ENCODE measurements around the gene RAB20.

Gene RAB20

DNA sequence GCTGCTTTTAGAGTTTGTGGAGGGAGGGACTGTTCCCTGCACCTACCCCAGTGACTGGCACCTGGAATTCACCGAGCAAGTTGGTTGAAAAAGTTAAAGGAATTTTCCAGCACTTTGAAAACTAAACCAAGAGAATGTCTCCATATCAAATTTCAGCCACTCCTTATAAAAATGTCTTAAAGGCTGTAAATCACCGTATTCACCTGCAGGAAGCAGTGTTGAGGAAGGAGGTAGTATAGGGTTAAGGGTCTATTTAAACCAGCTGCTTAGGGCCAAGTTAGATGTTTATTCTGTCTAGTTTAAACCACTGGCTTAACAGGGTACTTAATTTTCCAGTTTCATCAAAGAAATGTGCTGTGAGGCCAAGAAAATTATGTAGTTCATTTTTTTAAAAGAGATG lies 3.8 kb upstream of the RAB20 start:
- H3K4me1 ChIP-seq (ENCODE audit: insufficient read depth, low read length, severe bottlenecking), result no peaks in the 10 kb centered on the region
- no peaks in the 10 kb centered on the region for H3K9me2 ChIP-seq (ENCODE audit: low read depth, low read length)
- H2AFZ ChIP-seq (ENCODE audit: low read length), result no peak overlapping the region
- no peaks in the 10 kb centered on the region for H3K79me2 ChIP-seq (ENCODE audit: insufficient read depth, low read length)
- no peaks in the 10 kb centered on the region for H3K36me3 ChIP-seq (ENCODE audit: insufficient read depth, low read length)
- H3K27ac ChIP-seq (ENCODE audit: low read depth, low read length, poor library complexity, severe bottlenecking), result no peak overlapping the region
- H4K20me1 ChIP-seq (ENCODE audit: insufficient read depth, low read length), result no peaks in the 10 kb centered on the region
- H3K9ac ChIP-seq (ENCODE audit: low read length), result no peak overlapping the region
- TF ChIP-seq, protein P1, sequence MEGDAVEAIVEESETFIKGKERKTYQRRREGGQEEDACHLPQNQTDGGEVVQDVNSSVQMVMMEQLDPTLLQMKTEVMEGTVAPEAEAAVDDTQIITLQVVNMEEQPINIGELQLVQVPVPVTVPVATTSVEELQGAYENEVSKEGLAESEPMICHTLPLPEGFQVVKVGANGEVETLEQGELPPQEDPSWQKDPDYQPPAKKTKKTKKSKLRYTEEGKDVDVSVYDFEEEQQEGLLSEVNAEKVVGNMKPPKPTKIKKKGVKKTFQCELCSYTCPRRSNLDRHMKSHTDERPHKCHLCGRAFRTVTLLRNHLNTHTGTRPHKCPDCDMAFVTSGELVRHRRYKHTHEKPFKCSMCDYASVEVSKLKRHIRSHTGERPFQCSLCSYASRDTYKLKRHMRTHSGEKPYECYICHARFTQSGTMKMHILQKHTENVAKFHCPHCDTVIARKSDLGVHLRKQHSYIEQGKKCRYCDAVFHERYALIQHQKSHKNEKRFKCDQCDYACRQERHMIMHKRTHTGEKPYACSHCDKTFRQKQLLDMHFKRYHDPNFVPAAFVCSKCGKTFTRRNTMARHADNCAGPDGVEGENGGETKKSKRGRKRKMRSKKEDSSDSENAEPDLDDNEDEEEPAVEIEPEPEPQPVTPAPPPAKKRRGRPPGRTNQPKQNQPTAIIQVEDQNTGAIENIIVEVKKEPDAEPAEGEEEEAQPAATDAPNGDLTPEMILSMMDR (IDR thresholded peaks at IDR 0.05; ENCODE audit: low read length), result peak; percentile 23; the same call in 1 of the 2 replicates
- no peak for TF ChIP-seq EZH2 (IDR thresholded peaks at IDR 0.05; ENCODE audit: borderline replicate concordance, low read length)
- H3K4me2 ChIP-seq (ENCODE audit: low read length), result no peak overlapping the region
- no peaks in the 10 kb centered on the region for H3F3A ChIP-seq (ENCODE audit: insufficient read depth, low read length)
- no peaks in the 10 kb centered on the region for H3K9me3 ChIP-seq (ENCODE audit: low read length)
- H3K4me3 ChIP-seq (ENCODE audit: low read depth, low read length, poor library complexity, severe bottlenecking), result no peak overlapping the region
- H3K27me3 ChIP-seq (ENCODE audit: insufficient read depth, low read length), result peaks cover 16% of the 10 kb centered on the region; the same call in 1 of the 2 replicates

- Histone ChIP-seq H3K4me1 (ENCODE audit: insufficient read depth, low read length, severe bottlenecking) (no peaks in the 10 kb centered on the region), H3K27me3 (ENCODE audit: insufficient read depth, low read length) (peaks cover 16% of the 10 kb centered on the region; the same call in 1 of the 2 replicates), H3K79me2 (ENCODE audit: insufficient read depth, low read length) (no peaks in the 10 kb centered on the region), H3K9me3 (ENCODE audit: low read length) (no peaks in the 10 kb centered on the region), H3K9me2 (ENCODE audit: low read depth, low read length) (no peaks in the 10 kb centered on the region), H3K4me3 (ENCODE audit: low read depth, low read length, poor library complexity, severe bottlenecking) (no peak overlapping the region), H3K4me2 (ENCODE audit: low read length) (no peak overlapping the region), H2AFZ (ENCODE audit: low read length) (no peak overlapping the region), H4K20me1 (ENCODE audit: insufficient read depth, low read length) (no peaks in the 10 kb centered on the region), H3F3A (ENCODE audit: insufficient read depth, low read length) (no peaks in the 10 kb centered on the region), H3K27ac (ENCODE audit: low read depth, low read length, poor library complexity, severe bottlenecking) (no peak overlapping the region), H3K9ac (ENCODE audit: low read length) (no peak overlapping the region), H3K36me3 (ENCODE audit: insufficient read depth, low read length) (no peaks in the 10 kb centered on the region)
- no peak for TF ChIP-seq EZH2 (IDR thresholded peaks at IDR 0.05; ENCODE audit: borderline replicate concordance, low read length)
- TF ChIP-seq, protein P1 (IDR thresholded peaks at IDR 0.05; ENCODE audit: low read length), result no peak
These were observed 3.0 kb upstream of the RAB20 start for GRCh38 chr13:110564472-110564985.

DNA sequence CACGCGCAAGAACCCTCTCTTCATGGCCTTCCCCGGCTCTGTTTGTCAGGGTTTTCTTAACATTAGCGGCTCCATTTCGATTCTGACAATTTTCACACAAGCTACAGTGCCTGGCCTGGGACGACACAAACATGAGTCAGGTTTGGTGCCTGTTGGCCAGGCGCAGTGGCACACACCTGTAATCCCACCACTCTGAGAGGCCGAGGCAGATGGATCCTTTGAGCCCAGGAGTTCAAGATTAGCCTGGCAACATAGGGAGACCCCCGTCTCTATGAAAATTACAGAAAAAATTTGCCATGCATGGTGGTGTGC lies 1.9 kb upstream of the RAB20 start:
- peaks cover 14% of the 10 kb centered on the region; the same call in 1 of the 2 replicates for H3K27me3 ChIP-seq (ENCODE audit: insufficient read depth, low read length)
- H3K9ac ChIP-seq (ENCODE audit: low read length), result no peak overlapping the region
- no peaks in the 10 kb centered on the region for H3K4me1 ChIP-seq (ENCODE audit: insufficient read depth, low read length, severe bottlenecking)
- H3K4me2 ChIP-seq (ENCODE audit: low read length), result no peak overlapping the region
- no peaks in the 10 kb centered on the region for H3K9me2 ChIP-seq (ENCODE audit: low read depth, low read length)
- H3K79me2 ChIP-seq (ENCODE audit: insufficient read depth, low read length), result no peaks in the 10 kb centered on the region
- TF ChIP-seq, protein P1 (IDR thresholded peaks at IDR 0.05; ENCODE audit: low read length), result no peak
- TF ChIP-seq EZH2 (IDR thresholded peaks at IDR 0.05; ENCODE audit: borderline replicate concordance, low read length), result no peak
- H3F3A ChIP-seq (ENCODE audit: insufficient read depth, low read length), result no peaks in the 10 kb centered on the region
- H2AFZ ChIP-seq (ENCODE audit: low read length), result no peak overlapping the region
- H4K20me1 ChIP-seq (ENCODE audit: insufficient read depth, low read length), result no peaks in the 10 kb centered on the region
- H3K36me3 ChIP-seq (ENCODE audit: insufficient read depth, low read length), result no peaks in the 10 kb centered on the region
- no peaks in the 10 kb centered on the region for H3K9me3 ChIP-seq (ENCODE audit: low read length)
- H3K27ac ChIP-seq (ENCODE audit: low read depth, low read length, poor library complexity, severe bottlenecking), result no peak overlapping the region
- no peak overlapping the region for H3K4me3 ChIP-seq (ENCODE audit: low read depth, low read length, poor library complexity, severe bottlenecking)
